ENCODE results near the gene LINGO1. TPM values are rescaled to one million over a fixed set of nuclear protein-coding genes. Genes with fewer than 3 reads are reported as not detected.

LINGO1 gene
- total and polyA plus RNA-seq, 4 donors: 0.38 to 2.1 (median 1.5) TPM

DNA sequence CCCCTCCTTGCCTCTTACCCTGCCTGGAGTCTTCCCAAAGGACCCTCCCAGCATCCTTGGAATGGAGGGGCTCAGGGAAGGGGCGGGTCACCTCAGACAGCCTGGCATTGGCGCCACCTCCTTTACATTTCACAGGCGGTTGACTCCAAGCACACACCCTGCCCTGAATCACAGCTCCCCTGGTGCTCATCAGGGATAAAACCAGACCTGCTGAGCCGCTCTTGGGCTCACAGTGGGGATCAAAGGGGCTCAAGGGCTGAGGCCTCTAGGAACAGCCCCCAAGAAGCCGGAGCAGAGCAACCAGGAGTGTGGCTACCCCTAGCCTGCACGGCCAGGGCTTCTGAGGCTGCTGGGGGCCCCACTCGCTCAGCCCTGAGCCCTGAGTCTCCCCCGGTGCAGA lies 16.6 kb downstream of the LINGO1 start:
- Histone ChIP-seq H3K36me3 (ENCODE audit: control insufficient read depth in 1 of 2, insufficient read depth in 2 of 2, low read length in 1 of 2) (no peaks in the 10 kb centered on the region), H3K27me3 (ENCODE audit: control insufficient read depth in 1 of 2, insufficient read depth in 2 of 2, low read length in 1 of 2) (no peaks in the 10 kb centered on the region), H3K4me3 (ENCODE audit: low read length in 2 of 2) (no peak overlapping the region), H3K9me3 (ENCODE audit: control insufficient read depth, low read length) (no peaks in the 10 kb centered on the region), H3K4me1 (ENCODE audit: control insufficient read depth in 1 of 2, insufficient read depth in 2 of 2, low read length in 2 of 2) (no peaks in the 10 kb centered on the region), H3K27ac (ENCODE audit: low read depth in 1 of 2, low read length in 2 of 2) (no peak overlapping the region)
- WGBS, 2 donors: 91% methylated on average over 8 of the region's 8 CpGs
- intact Hi-C loops (cut with DNase I): no loop called here
- DNase-seq (no peak), ATAC-seq (ENCODE audit: low FRiP score) (no peak)

DNA sequence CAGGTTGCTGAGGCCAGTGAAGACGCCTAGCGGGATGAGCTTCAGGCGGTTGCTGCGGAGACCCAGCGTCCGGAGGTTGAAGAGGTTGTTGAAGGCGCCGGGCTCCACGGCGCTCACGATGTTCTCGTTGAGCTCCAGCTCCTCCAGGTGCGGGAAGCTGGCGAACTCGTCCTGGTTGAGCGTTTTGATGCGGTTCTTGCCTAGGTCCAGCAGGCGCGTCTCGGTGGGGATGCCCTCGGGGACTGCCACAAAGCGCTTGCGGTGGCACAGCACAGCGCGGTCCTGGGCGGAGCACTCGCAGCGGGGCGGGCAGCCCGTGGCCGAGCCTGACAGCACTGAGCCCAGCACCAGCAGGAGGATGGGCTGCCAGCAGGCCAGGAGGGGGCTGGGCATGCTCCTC lies 17.2 kb downstream of the LINGO1 start:
- H3K27ac ChIP-seq (ENCODE audit: low read depth in 1 of 2, low read length in 2 of 2): no peak overlapping the region
- no peak for DNase-seq
- no peak overlapping the region for H3K4me3 ChIP-seq (ENCODE audit: low read length in 2 of 2)
- no peaks in the 10 kb centered on the region for H3K9me3 ChIP-seq (ENCODE audit: control insufficient read depth, low read length)
- intact Hi-C loops (cut with DNase I): no loop called here
- ATAC-seq (ENCODE audit: low FRiP score): no peak
- H3K4me1 ChIP-seq (ENCODE audit: control insufficient read depth in 1 of 2, insufficient read depth in 2 of 2, low read length in 2 of 2): no peaks in the 10 kb centered on the region
- H3K36me3 ChIP-seq (ENCODE audit: control insufficient read depth in 1 of 2, insufficient read depth in 2 of 2, low read length in 1 of 2): no peaks in the 10 kb centered on the region
- 96% methylated on average over 31 of the region's 31 CpGs for WGBS, 2 donors
- H3K27me3 ChIP-seq (ENCODE audit: control insufficient read depth in 1 of 2, insufficient read depth in 2 of 2, low read length in 1 of 2): no peaks in the 10 kb centered on the region

DNA sequence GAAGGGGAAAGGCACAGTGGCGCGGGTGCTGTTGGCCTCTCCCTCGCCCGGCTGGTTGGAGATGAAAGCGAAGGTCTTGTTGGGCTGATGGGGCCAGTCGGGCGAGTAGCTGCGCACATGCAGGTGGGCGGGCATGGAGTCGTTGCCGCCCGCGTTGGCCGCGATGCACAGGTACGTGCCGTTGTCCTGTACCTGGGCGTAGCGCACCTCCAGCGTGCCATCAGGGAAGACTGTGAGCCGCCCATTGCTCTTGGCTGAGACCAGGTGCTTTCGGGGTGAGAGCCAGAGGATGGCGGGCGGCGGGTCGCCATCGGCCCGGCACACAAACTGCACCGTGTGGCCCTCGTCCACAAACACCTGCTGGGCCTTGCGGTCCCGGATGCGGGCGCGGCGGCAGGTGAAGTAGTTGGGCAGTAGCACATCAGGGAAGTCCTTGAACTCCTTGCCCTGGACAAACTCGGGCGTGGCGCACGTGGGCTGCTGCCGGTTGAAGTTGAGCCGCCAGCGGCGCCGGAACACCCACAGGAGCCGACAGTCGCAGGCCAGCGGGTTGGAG lies 18.4 kb downstream of the LINGO1 start:
- Histone ChIP-seq H3K4me1 (ENCODE audit: control insufficient read depth in 1 of 2, insufficient read depth in 2 of 2, low read length in 2 of 2) (no peaks in the 10 kb centered on the region), H3K36me3 (ENCODE audit: control insufficient read depth in 1 of 2, insufficient read depth in 2 of 2, low read length in 1 of 2) (no peaks in the 10 kb centered on the region), H3K27ac (ENCODE audit: low read depth in 1 of 2, low read length in 2 of 2) (no peak overlapping the region), H3K9me3 (ENCODE audit: control insufficient read depth, low read length) (no peaks in the 10 kb centered on the region), H3K4me3 (ENCODE audit: low read length in 2 of 2) (no peak overlapping the region), H3K27me3 (ENCODE audit: control insufficient read depth in 1 of 2, insufficient read depth in 2 of 2, low read length in 1 of 2) (no peaks in the 10 kb centered on the region)
- DNase-seq: no peak
- no peak for ATAC-seq (ENCODE audit: low FRiP score)
- intact Hi-C loops (cut with DNase I): no loop called here
- 97% methylated on average over 48 of the region's 48 CpGs for WGBS, 2 donors

DNA sequence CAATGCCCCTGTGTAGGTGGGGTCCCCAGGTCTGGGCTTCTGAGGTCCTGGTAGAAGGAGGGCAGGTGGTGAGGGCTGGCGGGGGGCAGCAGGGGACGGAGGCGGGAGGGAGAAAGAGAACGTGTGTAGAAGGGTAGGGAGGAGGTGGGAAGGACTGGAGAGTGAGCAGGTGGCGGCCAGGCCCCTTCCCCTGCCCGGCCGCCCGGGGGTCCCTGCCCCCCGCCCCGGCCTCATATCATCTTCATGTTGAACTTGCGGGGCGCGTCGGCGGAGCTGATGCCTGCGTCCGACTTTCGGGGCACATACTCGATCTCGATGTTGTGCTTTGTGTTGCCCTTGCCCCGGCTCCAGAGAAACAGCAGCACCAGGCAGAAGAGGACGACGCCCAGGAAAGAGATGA lies 18.9 kb downstream of the LINGO1 start:
- Histone ChIP-seq H3K36me3 (ENCODE audit: control insufficient read depth in 1 of 2, insufficient read depth in 2 of 2, low read length in 1 of 2) (no peaks in the 10 kb centered on the region), H3K27me3 (ENCODE audit: control insufficient read depth in 1 of 2, insufficient read depth in 2 of 2, low read length in 1 of 2) (no peaks in the 10 kb centered on the region), H3K4me1 (ENCODE audit: control insufficient read depth in 1 of 2, insufficient read depth in 2 of 2, low read length in 2 of 2) (no peaks in the 10 kb centered on the region), H3K4me3 (ENCODE audit: low read length in 2 of 2) (no peak overlapping the region), H3K9me3 (ENCODE audit: control insufficient read depth, low read length) (no peaks in the 10 kb centered on the region), H3K27ac (ENCODE audit: low read depth in 1 of 2, low read length in 2 of 2) (no peak overlapping the region)
- ATAC-seq (ENCODE audit: low FRiP score) (no peak), DNase-seq (no peak)
- WGBS, 2 donors: 93% methylated on average over 23 of the region's 23 CpGs
- intact Hi-C loops (cut with DNase I): no loop called here

DNA sequence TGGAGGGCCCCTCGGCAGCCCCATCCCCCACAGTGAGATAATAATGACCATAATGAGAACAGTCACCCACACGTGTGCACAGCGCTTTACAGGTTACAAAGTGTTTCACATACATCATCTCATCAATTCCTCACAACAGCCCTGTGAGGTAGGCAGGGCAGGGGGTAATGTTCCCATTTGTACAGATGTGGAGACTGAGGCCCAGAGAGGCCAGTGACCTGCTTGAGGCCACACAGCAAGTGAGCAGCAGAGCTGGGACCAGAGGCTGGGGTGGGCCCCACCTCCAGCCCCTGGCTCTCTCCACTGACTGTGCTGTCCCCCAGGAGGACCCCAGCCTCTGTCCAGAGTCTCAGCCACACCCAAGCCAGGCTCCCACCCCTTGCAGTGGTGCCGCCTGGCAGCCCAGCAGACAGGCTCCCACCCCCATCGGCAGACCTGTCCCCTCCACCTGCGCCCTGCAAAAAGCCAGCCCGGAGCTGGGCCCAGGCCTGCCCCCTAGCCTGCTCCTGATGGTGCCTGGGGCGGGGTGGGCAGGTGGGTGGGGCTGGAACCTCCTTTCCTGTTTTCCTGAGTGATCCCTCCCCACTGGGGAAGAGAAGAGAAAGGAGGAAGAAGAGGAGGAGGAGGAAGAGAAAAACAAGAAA lies 19.6 kb downstream of the LINGO1 start:
- 86 to 90% methylated on average over 8 of the region's 8 CpGs for WGBS, 2 donors
- intact Hi-C loops (cut with DNase I): no loop called here

DNA sequence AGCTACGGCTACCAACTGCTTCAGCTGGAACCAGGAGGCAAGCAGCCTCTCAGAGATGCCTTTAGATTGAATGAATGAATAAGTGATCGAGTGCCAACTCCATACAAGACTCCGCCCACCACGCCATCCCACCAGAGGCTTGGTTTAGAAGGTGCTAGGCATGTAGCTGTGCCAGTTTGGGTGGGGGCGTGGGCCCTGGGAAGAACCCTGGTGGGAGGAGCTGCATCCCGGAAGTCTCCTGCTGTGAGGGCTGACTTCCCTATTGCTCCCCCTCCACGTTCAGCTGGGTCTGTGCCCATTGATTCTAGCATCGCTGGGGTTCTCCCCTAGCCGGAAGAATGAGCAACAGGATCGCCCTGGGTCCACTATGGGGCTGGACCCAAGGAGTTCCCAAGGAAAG lies 20.9 kb downstream of the LINGO1 start:
- WGBS, 2 donors: 84 to 85% methylated on average over 10 of the region's 10 CpGs
- H3K27me3 ChIP-seq (ENCODE audit: control insufficient read depth in 1 of 2, insufficient read depth in 2 of 2, low read length in 1 of 2): no peaks in the 10 kb centered on the region
- ATAC-seq (ENCODE audit: low FRiP score): no peak
- H3K4me3 ChIP-seq (ENCODE audit: low read length in 2 of 2): no peak overlapping the region
- no peaks in the 10 kb centered on the region for H3K4me1 ChIP-seq (ENCODE audit: control insufficient read depth in 1 of 2, insufficient read depth in 2 of 2, low read length in 2 of 2)
- H3K9me3 ChIP-seq (ENCODE audit: control insufficient read depth, low read length): no peaks in the 10 kb centered on the region
- DNase-seq: no peak
- H3K27ac ChIP-seq (ENCODE audit: low read depth in 1 of 2, low read length in 2 of 2): no peak overlapping the region
- intact Hi-C loops (cut with DNase I): no loop called here
- H3K36me3 ChIP-seq (ENCODE audit: control insufficient read depth in 1 of 2, insufficient read depth in 2 of 2, low read length in 1 of 2): no peaks in the 10 kb centered on the region

More for the DNA sequence above, 19.6 kb downstream of the LINGO1 start:
- H3K4me1 ChIP-seq (ENCODE audit: control insufficient read depth in 1 of 2, insufficient read depth in 2 of 2, low read length in 2 of 2): no peaks in the 10 kb centered on the region
- no peaks in the 10 kb centered on the region for H3K9me3 ChIP-seq (ENCODE audit: control insufficient read depth, low read length)
- no peaks in the 10 kb centered on the region for H3K27me3 ChIP-seq (ENCODE audit: control insufficient read depth in 1 of 2, insufficient read depth in 2 of 2, low read length in 1 of 2)
- no peak overlapping the region for H3K27ac ChIP-seq (ENCODE audit: low read depth in 1 of 2, low read length in 2 of 2)
- no peak overlapping the region for H3K4me3 ChIP-seq (ENCODE audit: low read length in 2 of 2)
- no peaks in the 10 kb centered on the region for H3K36me3 ChIP-seq (ENCODE audit: control insufficient read depth in 1 of 2, insufficient read depth in 2 of 2, low read length in 1 of 2)
- no peak for DNase-seq
- ATAC-seq (ENCODE audit: low FRiP score): no peak

DNA sequence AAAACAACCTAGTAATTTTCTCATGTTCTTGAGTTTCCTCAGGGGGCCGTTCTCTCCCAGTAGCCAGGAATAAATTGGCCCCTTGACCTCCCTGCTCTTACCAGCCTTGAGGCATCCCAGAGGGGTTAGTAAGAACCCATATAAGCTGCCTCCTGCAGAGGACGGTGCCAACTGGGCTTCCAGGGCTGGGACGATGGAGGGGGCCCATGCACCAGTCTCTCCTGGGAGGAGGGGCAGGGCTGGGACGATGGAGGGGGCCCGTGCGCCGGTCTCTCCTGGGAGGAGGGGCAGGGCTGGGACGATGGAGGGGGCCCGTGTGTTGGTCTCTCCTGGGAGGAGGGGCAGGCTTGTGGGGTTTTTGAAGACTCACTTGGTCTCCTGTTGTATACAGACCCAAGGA lies 22.0 kb downstream of the LINGO1 start:
- no peaks in the 10 kb centered on the region for H3K9me3 ChIP-seq (ENCODE audit: control insufficient read depth, low read length)
- no peaks in the 10 kb centered on the region for H3K27me3 ChIP-seq (ENCODE audit: control insufficient read depth in 1 of 2, insufficient read depth in 2 of 2, low read length in 1 of 2)
- H3K36me3 ChIP-seq (ENCODE audit: control insufficient read depth in 1 of 2, insufficient read depth in 2 of 2, low read length in 1 of 2): no peaks in the 10 kb centered on the region
- no peak overlapping the region for H3K27ac ChIP-seq (ENCODE audit: low read depth in 1 of 2, low read length in 2 of 2)
- DNase-seq (no peak), ATAC-seq (ENCODE audit: low FRiP score) (no peak)
- 62 to 73% methylated on average over 9 of the region's 9 CpGs for WGBS, 2 donors
- no peaks in the 10 kb centered on the region for H3K4me1 ChIP-seq (ENCODE audit: control insufficient read depth in 1 of 2, insufficient read depth in 2 of 2, low read length in 2 of 2)
- no peak overlapping the region for H3K4me3 ChIP-seq (ENCODE audit: low read length in 2 of 2)
- intact Hi-C loops (cut with DNase I): no loop called here

DNA sequence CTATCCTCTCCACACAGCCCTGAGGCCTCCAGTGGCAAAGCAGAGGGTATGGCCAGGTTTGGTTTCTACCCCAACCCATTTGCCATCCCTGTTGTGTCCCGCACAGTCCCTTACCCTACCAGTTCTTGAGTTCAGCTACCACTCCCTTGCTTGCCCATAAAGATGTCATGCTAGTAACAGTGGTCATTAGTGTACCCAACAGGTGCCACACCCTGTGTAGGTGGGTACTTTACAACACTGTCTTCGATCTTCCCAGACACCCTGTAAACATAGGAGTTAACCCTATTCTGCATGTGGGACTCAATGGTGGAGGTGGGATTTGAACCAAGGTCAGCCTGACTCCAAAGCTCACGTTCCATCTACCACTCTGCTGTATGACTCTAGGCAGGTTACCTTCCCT lies 23.2 kb downstream of the LINGO1 start:
- Histone ChIP-seq H3K4me3 (ENCODE audit: low read length in 2 of 2) (no peak overlapping the region), H3K27ac (ENCODE audit: low read depth in 1 of 2, low read length in 2 of 2) (no peak overlapping the region), H3K4me1 (ENCODE audit: control insufficient read depth in 1 of 2, insufficient read depth in 2 of 2, low read length in 2 of 2) (no peaks in the 10 kb centered on the region), H3K27me3 (ENCODE audit: control insufficient read depth in 1 of 2, insufficient read depth in 2 of 2, low read length in 1 of 2) (no peaks in the 10 kb centered on the region), H3K36me3 (ENCODE audit: control insufficient read depth in 1 of 2, insufficient read depth in 2 of 2, low read length in 1 of 2) (no peaks in the 10 kb centered on the region), H3K9me3 (ENCODE audit: control insufficient read depth, low read length) (no peaks in the 10 kb centered on the region)
- no peak for DNase-seq
- 90 to 92% methylated on average over 3 of the region's 3 CpGs for WGBS, 2 donors
- no peak for ATAC-seq (ENCODE audit: low FRiP score)
- intact Hi-C loops (cut with DNase I): no loop called here

DNA sequence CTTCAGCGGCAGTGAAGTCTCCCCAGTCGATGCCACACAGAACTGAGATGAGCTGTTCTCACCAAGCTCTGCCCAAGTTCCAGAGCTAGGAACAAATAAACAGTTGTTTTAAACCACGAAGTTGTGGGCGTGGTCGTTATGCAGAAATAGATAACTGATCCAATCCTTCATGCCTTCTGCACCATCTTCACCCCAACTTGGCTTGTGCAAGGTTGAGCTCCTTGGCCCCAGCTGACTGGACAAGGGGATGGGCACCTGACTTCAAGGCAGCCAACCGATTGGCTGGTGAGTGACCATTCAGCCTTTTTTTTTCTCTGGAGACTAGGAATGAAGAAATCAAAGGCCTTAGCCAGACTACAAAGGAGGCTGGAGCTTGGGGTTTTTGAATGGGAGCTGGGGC lies 23.9 kb downstream of the LINGO1 start:
- H3K9me3 ChIP-seq (ENCODE audit: control insufficient read depth, low read length): no peaks in the 10 kb centered on the region
- intact Hi-C loops (cut with DNase I): no loop called here
- H3K4me1 ChIP-seq (ENCODE audit: control insufficient read depth in 1 of 2, insufficient read depth in 2 of 2, low read length in 2 of 2): no peaks in the 10 kb centered on the region
- ATAC-seq (ENCODE audit: low FRiP score) (no peak), DNase-seq (no peak)
- no peaks in the 10 kb centered on the region for H3K36me3 ChIP-seq (ENCODE audit: control insufficient read depth in 1 of 2, insufficient read depth in 2 of 2, low read length in 1 of 2)
- H3K27ac ChIP-seq (ENCODE audit: low read depth in 1 of 2, low read length in 2 of 2): no peak overlapping the region
- no peaks in the 10 kb centered on the region for H3K27me3 ChIP-seq (ENCODE audit: control insufficient read depth in 1 of 2, insufficient read depth in 2 of 2, low read length in 1 of 2)
- 87 to 91% methylated on average over 6 of the region's 6 CpGs for WGBS, 2 donors
- no peak overlapping the region for H3K4me3 ChIP-seq (ENCODE audit: low read length in 2 of 2)
